Measurements from ENCODE around the gene RBCK1. TPM values are rescaled to one million over a fixed set of nuclear protein-coding genes. Genes with fewer than 3 reads are reported as not detected.
A peak's percentile ranks its signal among the peaks of the same experiment; 100 is the strongest.
"Not testable (repeated sequence)": the region's sequence is repeated elsewhere in the genome, so short reads cannot be mapped to it uniquely, and the experiment has no call there.

Gene RBCK1
- total RNA-seq, 4 donors from 2014 or later: 75.7 to 85.6 (median 80.7) TPM

DNA sequence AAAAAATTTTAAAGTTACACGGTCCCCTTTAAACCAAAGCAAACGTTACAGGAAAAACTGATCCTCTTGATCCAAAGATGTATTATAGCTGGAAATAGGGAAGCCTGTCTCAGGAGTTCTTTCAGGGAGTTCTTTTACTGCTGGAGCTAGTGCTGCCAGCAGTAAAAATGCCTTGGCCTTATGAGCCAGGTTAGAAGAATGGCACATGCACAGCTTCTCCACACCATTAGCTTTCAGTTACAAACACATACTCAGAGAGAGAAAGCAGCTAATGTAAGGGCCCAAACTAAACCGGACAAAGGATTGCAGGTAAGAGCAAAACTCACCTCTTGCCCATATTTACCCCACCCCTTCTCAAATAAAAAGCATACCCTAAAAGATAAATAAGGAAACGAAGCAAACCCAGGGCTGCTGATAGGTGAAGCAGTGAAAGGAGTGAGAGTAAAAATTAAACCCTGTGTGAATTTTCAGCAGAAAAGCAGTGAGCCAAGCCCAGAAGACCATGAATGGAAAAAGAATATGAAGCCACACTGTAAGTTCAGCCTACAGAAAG lies 35.2 kb downstream of the RBCK1 start:
- no peaks in the 10 kb centered on the region for H3K27me3 ChIP-seq

GRCh38 chr20:444117-444516 lies 36.0 kb downstream of the RBCK1 start:
- 80% methylated on average over 3 of the region's 3 CpGs for WGBS
- no peak for DNase-seq (ENCODE audit: extremely low spot score)
- Histone ChIP-seq H3K9me3 (no peaks in the 10 kb centered on the region), H3K36me3 (peaks cover 48 to 84% (median 79%) of the 10 kb centered on the region in 4 donors), H3K4me3 (no peak overlapping the region), H3K27me3 (no peaks in the 10 kb centered on the region), H3K27ac (replicated peaks in 1 of 4) (no peak overlapping the region), H3K4me1 (peaks cover 15 to 23% (median 20%) of the 10 kb centered on the region in 4 donors)
- intact Hi-C loops (cut with DNase I): no loop called here
- no peak for TF ChIP-seq EP300 (IDR thresholded peaks at IDR 0.05)

More for the DNA sequence above, 35.2 kb downstream of the RBCK1 start:
- Histone ChIP-seq H3K4me1 (peaks cover 15 to 30% (median 20%) of the 10 kb centered on the region in 4 donors), H3K4me3 (no peak overlapping the region), H3K36me3 (peaks cover 56 to 92% (median 87%) of the 10 kb centered on the region in 4 donors), H3K9me3 (no peaks in the 10 kb centered on the region), H3K27ac (replicated peaks in 1 of 4) (no peak overlapping the region)
- TF ChIP-seq CTCF (IDR thresholded peaks at IDR 0.05) (no peak), EP300 (IDR thresholded peaks at IDR 0.05) (no peak), POLR2A (IDR thresholded peaks at IDR 0.05; ENCODE audit: low read depth) (no peak), POLR2AphosphoS5 (IDR thresholded peaks at IDR 0.05) (no peak)
- WGBS: 93% methylated on average over 4 of the region's 4 CpGs
- intact Hi-C loops (cut with DNase I): no loop called here
- DNase-seq (ENCODE audit: extremely low spot score): no peak

GRCh38 chr20:444862-445426 lies 36.8 kb downstream of the RBCK1 start:
- intact Hi-C loops (cut with DNase I): no loop called here
- Histone ChIP-seq H3K4me1 (peaks cover 15 to 23% (median 20%) of the 10 kb centered on the region in 4 donors), H3K9me3 (no peaks in the 10 kb centered on the region), H3K27me3 (no peaks in the 10 kb centered on the region), H3K27ac (replicated peaks in 1 of 4) (peak overlapping the region in 2 of 4 donors; percentile 20 to 25), H3K36me3 (peaks cover 40 to 76% (median 71%) of the 10 kb centered on the region in 4 donors), H3K4me3 (no peak overlapping the region)
- DNase-seq (ENCODE audit: extremely low spot score): no peak
- no peak for TF ChIP-seq EP300 (IDR thresholded peaks at IDR 0.05)
- WGBS: 60% methylated on average over 6 of the region's 12 CpGs

GRCh38 chr20:445514-446336 lies 37.6 kb downstream of the RBCK1 start:
- Histone ChIP-seq H3K36me3 (peaks cover 32 to 68% (median 63%) of the 10 kb centered on the region in 4 donors), H3K27me3 (no peaks in the 10 kb centered on the region), H3K4me3 (no peak overlapping the region), H3K27ac (replicated peaks in 1 of 4) (no peak overlapping the region), H3K9me3 (no peaks in the 10 kb centered on the region), H3K4me1 (peaks cover 15 to 23% (median 21%) of the 10 kb centered on the region in 4 donors)
- 92% methylated on average over 5 of the region's 5 CpGs for WGBS
- DNase-seq (ENCODE audit: extremely low spot score): no peak
- intact Hi-C loops (cut with DNase I): no loop called here
- TF ChIP-seq EP300 (IDR thresholded peaks at IDR 0.05) (no peak), POLR2AphosphoS5 (IDR thresholded peaks at IDR 0.05) (no peak), CTCF (IDR thresholded peaks at IDR 0.05) (no peak)

DNA sequence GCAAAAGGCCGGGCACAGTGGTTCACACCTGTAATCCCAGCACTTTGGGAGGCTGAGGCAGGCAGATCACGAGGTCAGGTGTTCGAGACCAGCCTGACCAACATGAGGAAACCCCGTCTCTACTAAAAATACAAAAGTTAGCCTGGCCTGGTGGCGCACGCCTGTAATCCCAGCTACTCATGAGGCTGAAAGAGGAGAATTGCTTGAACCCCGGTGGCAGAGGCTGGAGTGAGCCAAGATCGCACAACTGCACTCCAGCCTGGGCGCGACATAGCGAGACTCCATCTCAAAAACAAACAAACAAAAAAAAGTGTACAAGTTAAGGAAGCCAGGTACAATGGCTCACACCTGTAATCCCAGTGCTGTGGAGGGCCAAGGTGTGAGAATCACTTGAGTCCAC lies 43.9 kb downstream of the RBCK1 start:
- H3K4me1 ChIP-seq; H3K27me3 ChIP-seq; H3K27ac ChIP-seq (replicated peaks in 1 of 4); intact Hi-C loops (cut with DNase I); H3K4me3 ChIP-seq; H3K36me3 ChIP-seq; DNase-seq (ENCODE audit: extremely low spot score); H3K9me3 ChIP-seq: not testable (repeated sequence)
- WGBS: 90% methylated on average over 11 of the region's 11 CpGs

DNA sequence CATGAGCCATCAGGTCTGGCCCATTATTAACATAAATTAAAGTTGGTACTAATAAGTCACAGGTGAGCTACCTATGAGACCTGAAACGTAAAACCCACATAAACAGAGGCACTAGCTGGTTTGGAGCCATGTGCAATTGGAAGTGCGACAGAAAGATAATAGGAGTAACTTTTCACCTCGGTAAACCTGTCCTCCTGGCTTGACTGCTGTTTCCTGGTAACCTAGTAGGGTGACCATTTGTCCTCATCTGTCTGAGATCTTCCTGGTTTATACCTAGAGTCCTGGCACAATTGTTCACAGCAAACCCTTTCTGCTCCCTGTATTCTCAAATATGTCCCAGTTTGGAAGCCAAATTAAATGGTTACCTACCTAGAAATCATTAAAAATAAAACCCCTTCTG lies 46.9 kb downstream of the RBCK1 start:
- no peaks in the 10 kb centered on the region for H3K9me3 ChIP-seq
- no peaks in the 10 kb centered on the region for H3K27me3 ChIP-seq
- no peak for DNase-seq (ENCODE audit: extremely low spot score)
- WGBS: 91% methylated on average over 3 of the region's 3 CpGs
- no peaks in the 10 kb centered on the region for H3K36me3 ChIP-seq
- TF ChIP-seq POLR2AphosphoS5 (IDR thresholded peaks at IDR 0.05) (no peak), EP300 (IDR thresholded peaks at IDR 0.05) (no peak), CTCF (IDR thresholded peaks at IDR 0.05) (no peak), POLR2A (IDR thresholded peaks at IDR 0.05; ENCODE audit: low read depth) (no peak)
- H3K4me1 ChIP-seq: peaks cover 18 to 36% (median 24%) of the 10 kb centered on the region in 4 donors
- intact Hi-C loops (cut with DNase I): loop anchor here (5.0 kb wide), 1 partner anchor 197 kb away; the partner anchor contains the start of gene SRXN1
- H3K27ac ChIP-seq (replicated peaks in 1 of 4): no peak overlapping the region
- no peak overlapping the region for H3K4me3 ChIP-seq

All from esophagus muscularis mucosa (tissue), 4 donors.